Measurements from ENCODE around the gene BRMS1. TPM values are rescaled to one million over a fixed set of nuclear protein-coding genes. Genes with fewer than 3 reads are reported as not detected.

Gene BRMS1
- total and polyA plus RNA-seq, 4 experiments from 2014 or later, result 49.8 to 78.7 (median 60.5) TPM

DNA sequence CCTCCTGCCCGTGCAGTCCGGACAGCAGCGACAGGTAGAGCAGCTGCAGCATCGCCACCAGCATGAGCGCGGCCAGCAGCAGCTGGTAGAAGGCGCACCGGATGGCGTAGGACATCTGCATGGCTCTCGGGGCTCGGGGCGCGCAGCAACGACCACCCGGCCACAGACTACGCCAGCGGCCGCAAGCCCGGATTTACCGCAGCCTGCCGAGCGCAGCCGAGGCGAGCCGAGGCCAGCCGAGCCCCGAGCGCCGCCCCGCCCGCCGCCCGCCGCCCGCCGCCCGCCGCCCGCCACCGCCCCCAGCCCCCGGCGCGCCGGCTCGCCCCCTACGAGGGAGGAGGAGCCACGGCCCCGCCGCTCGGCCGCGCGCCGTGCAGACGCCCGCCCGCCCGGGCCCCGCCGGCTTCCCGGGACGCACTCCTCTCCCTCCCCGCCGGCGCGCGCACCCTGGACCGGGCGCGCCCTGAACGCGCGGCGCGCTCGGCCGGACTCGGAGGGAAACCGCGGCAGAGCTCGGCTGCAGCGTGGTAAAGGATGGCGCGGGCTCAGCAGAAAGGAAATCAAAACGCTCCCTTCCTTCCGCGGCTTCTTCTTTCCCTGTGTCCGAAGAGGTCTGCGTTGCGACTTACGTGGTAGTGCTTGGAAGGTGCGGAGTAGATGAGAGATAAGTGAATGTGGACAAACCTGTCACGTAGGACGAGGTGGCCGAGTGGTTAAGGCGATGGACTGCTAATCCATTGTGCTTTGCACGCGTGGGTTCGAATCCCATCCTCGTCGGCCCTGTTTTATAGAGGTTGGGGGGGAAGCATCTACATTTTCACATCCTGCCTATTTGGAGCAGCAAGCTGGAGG, 2.7 kb upstream of the BRMS1 start, which contains the start of gene B4GAT1:
TSS of gene B4GAT1 (minus strand) at position 205 of the 852 bp plus-strand sequence. CDS start at position 121, 84 bp downstream.
- H3K4me3 ChIP-seq (ENCODE audit: low read length in 2 of 2), result peak within 1 kb of the TSS; percentile 61 to 82
- H3K36me3 Mint-ChIP-seq, result peaks cover 8 to 24% of the 10 kb centered on the region in 2 donors
- no peaks in the 10 kb centered on the region for H3K27me3 ChIP-seq (ENCODE audit: insufficient read depth, low read length)
- peaks cover 0 to 9% (median 0%) of the 10 kb centered on the region in 8 donors for H3K9me3 Mint-ChIP-seq
- H3K4me1 Mint-ChIP-seq, result peaks cover 31 to 58% (median 39%) of the 10 kb centered on the region in 4 donors
- peaks cover 1 to 4% of the 10 kb centered on the region in 2 donors for H3K27me3 Mint-ChIP-seq
- peak within 1 kb of the TSS; percentile 92 to 99 (median 95) for H3K4me3 Mint-ChIP-seq
- no peaks in the 10 kb centered on the region for H3K9me3 ChIP-seq (ENCODE audit: control insufficient read depth in 1 of 2, low read length in 2 of 2)
- ChIA-PET POLR2A (ENCODE audit: partially characterized antibody) (interaction anchor here (0.6 to 3.3 kb wide), 9 partner anchors 10 to 270 kb away, joined by 3 to 31 read pairs (median 5); partner anchors contain the start of genes MRPL11, SLC29A2 and YIF1A), CTCF (ENCODE audit: partially characterized antibody) (interaction anchor here (1.0 to 5.5 kb wide), 4 partner anchors 23 to 91 kb away, joined by 3 to 47 read pairs (median 3); partner anchors contain the start of genes MRPL11 and SLC29A2)
- peak; percentile 82 to 90 (median 84) for DNase-seq
- no peaks in the 10 kb centered on the region for H3K36me3 ChIP-seq (ENCODE audit: insufficient read depth, low read length)
- peak within 1 kb of the TSS; percentile 95 to 99 (median 98) for H3K27ac Mint-ChIP-seq
- H3K4me1 ChIP-seq (ENCODE audit: insufficient read depth, low read length), result peaks cover 45% of the 10 kb centered on the region
- intact Hi-C loops (cut with micrococcal nuclease), result loop anchor here (1.0 to 5.0 kb wide), 2 partner anchors 24 to 40 kb away; partner anchors contain the start of gene SLC29A2
- H3K27ac ChIP-seq (ENCODE audit: low read depth, low read length), result peak within 1 kb of the TSS; percentile 79

DNA sequence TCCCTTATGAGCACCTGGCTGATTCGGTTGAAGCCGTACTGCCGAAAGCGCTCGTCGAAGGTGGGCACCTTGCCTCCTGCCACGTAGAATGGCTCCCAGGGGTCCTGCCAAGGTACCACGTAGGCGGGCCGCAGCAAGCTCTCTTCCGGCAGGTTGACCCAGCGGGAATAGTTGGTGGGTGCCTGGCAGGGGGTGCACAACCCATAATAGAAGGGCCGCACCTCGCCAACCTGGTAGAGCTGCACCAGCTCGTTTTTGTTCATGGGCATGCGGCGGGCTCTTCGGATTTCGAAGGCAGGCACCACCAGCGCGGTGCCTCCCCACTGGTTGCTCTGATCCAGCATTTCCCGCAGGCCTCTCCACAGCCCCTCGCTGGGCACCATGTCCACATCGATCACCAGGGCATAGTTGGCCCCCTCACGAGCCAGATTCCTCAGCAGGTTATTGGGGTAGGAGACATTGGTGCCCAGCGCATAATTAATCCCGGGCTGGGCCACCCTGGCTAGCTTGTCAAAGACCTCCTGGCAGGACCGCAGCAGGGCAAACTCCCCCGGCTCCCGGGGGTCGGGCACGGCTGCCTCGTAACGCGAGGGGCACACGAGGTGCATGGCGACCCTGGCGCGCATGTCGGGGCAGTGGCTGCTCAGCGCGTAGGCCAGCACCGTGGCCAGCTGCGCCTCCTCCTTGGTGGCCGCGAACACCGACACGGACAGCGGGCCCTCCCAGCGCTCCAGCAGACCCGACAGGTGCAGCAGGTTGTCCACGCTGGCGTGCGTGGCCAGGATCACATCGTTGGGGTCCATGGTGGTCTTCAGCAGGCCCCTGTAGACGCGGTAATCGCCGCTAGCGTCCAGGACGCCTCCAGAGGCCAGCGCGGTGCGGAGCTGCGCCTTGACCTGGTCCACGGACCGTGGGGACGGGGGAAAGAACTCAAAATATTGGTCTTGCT, 1.8 kb upstream of the BRMS1 start:
- DNase-seq, result no peak
- Mint-ChIP-seq H3K27me3 (peaks cover 1 to 4% of the 10 kb centered on the region in 2 donors), H3K4me3 (peak overlapping the region; percentile 65 to 99 (median 94)), H3K9me3 (peaks cover 0 to 9% (median 0%) of the 10 kb centered on the region in 8 donors), H3K4me1 (peaks cover 31 to 58% (median 38%) of the 10 kb centered on the region in 4 donors), H3K27ac (peak overlapping the region; percentile 95 to 99 (median 98)), H3K36me3 (peaks cover 14 to 30% of the 10 kb centered on the region in 2 donors)
- H3K9me3 ChIP-seq (ENCODE audit: control insufficient read depth in 1 of 2, low read length in 2 of 2), result no peaks in the 10 kb centered on the region
- H3K4me3 ChIP-seq (ENCODE audit: low read length in 2 of 2), result peak overlapping the region; percentile 61 to 82
- intact Hi-C loops (cut with micrococcal nuclease), result loop anchor here (5.0 kb wide), 1 partner anchor 41 kb away; no protein-coding TSS in a partner anchor
- H3K4me1 ChIP-seq (ENCODE audit: insufficient read depth, low read length), result peaks cover 45% of the 10 kb centered on the region
- ChIA-PET POLR2A (ENCODE audit: partially characterized antibody) (interaction anchor here (0.6 to 3.3 kb wide), 7 partner anchors 14 to 271 kb away, joined by 3 to 31 read pairs (median 5); partner anchors contain the start of genes SLC29A2 and YIF1A), CTCF (ENCODE audit: partially characterized antibody) (interaction anchor here (1.0 to 5.5 kb wide), 3 partner anchors 34 to 92 kb away, joined by 3 to 47 read pairs (median 3); partner anchors contain the start of gene MRPL11)
- no peaks in the 10 kb centered on the region for H3K27me3 ChIP-seq (ENCODE audit: insufficient read depth, low read length)
- peak overlapping the region; percentile 79 for H3K27ac ChIP-seq (ENCODE audit: low read depth, low read length)
- peaks cover 2% of the 10 kb centered on the region for H3K36me3 ChIP-seq (ENCODE audit: insufficient read depth, low read length)

GRCh38 chr11:66345316-66345649, 379 bp upstream of the BRMS1 start:
- CTCF ChIA-PET (ENCODE audit: partially characterized antibody), result interaction anchor here (0.6 to 5.5 kb wide), 7 partner anchors 18 to 576 kb away, joined by 3 to 47 read pairs (median 7); partner anchors contain the start of gene SLC29A2
- Mint-ChIP-seq H3K27ac (peak overlapping the region; percentile 95 to 99 (median 98)), H3K27me3 (peaks cover 1 to 4% of the 10 kb centered on the region in 2 donors), H3K4me1 (peaks cover 31 to 62% (median 41%) of the 10 kb centered on the region in 4 donors), H3K9me3 (peaks cover 0 to 11% (median 0%) of the 10 kb centered on the region in 8 donors), H3K36me3 (peaks cover 20 to 41% of the 10 kb centered on the region in 2 donors), H3K4me3 (peak overlapping the region; percentile 90 to 99 (median 97))
- Histone ChIP-seq H3K27ac (ENCODE audit: low read depth, low read length) (peak overlapping the region; percentile 84), H3K9me3 (ENCODE audit: control insufficient read depth in 1 of 2, low read length in 2 of 2) (no peaks in the 10 kb centered on the region), H3K27me3 (ENCODE audit: insufficient read depth, low read length) (no peaks in the 10 kb centered on the region), H3K4me3 (ENCODE audit: low read length in 2 of 2) (peak overlapping the region; percentile 79 to 99), H3K4me1 (ENCODE audit: insufficient read depth, low read length) (peaks cover 45% of the 10 kb centered on the region), H3K36me3 (ENCODE audit: insufficient read depth, low read length) (peaks cover 17% of the 10 kb centered on the region)
- POLR2A ChIA-PET (ENCODE audit: partially characterized antibody), result interaction anchor here (0.7 to 2.3 kb wide), 12 partner anchors 10 to 498 kb away, joined by 3 to 37 read pairs (median 4); partner anchors contain the start of genes CCDC85B, RAB1B, RCE1 and RIN1
- intact Hi-C loops (cut with micrococcal nuclease), result loop anchor here (1.0 to 5.0 kb wide), 4 partner anchors 28 to 498 kb away; partner anchors contain the start of gene RCE1
- no peak for DNase-seq

DNA sequence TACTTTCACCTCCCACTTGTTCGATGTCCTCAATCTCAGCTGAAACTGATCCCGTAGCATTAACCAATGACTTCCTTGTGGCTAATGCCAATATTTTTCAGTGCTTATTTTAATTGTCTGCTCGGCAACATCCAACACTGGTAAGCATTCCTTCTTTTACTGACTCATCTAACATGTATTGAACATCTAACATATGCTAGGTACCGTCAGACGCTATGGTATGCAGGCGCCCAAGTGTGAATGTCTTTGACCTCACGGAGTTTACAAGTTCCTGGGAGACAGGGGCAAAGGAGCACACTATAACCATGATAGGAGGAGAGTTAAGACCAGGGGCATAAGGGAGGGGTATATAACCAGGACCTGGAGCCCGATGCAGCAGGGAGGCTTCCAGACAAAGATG, 1.7 kb downstream of the BRMS1 start:
- no peak overlapping the region for H3K4me3 ChIP-seq (ENCODE audit: low read length in 2 of 2)
- peaks cover 31% of the 10 kb centered on the region for H3K36me3 ChIP-seq (ENCODE audit: insufficient read depth, low read length)
- peaks cover 1 to 4% of the 10 kb centered on the region in 2 donors for H3K27me3 Mint-ChIP-seq
- H3K36me3 Mint-ChIP-seq, result peaks cover 29 to 54% of the 10 kb centered on the region in 2 donors
- no peak for DNase-seq
- H3K27ac ChIP-seq (ENCODE audit: low read depth, low read length), result no peak overlapping the region
- H3K9me3 Mint-ChIP-seq, result peaks cover 0 to 9% (median 0%) of the 10 kb centered on the region in 8 donors
- H3K4me1 Mint-ChIP-seq, result peaks cover 24 to 58% (median 34%) of the 10 kb centered on the region in 4 donors
- no peaks in the 10 kb centered on the region for H3K9me3 ChIP-seq (ENCODE audit: control insufficient read depth in 1 of 2, low read length in 2 of 2)
- H3K27ac Mint-ChIP-seq, result peak overlapping the region in 6 of 7 donors; percentile 69 to 99 (median 90)
- peak overlapping the region; percentile 64 to 99 (median 97) for H3K4me3 Mint-ChIP-seq
- no peaks in the 10 kb centered on the region for H3K27me3 ChIP-seq (ENCODE audit: insufficient read depth, low read length)
- ChIA-PET POLR2A (ENCODE audit: partially characterized antibody) (no interaction called here), CTCF (ENCODE audit: partially characterized antibody) (interaction anchor here (2.1 to 5.5 kb wide), 3 partner anchors 31 to 46 kb away, joined by 10 to 47 read pairs (median 16); no protein-coding TSS in a partner anchor)
- intact Hi-C loops (cut with micrococcal nuclease), result no loop called here
- peaks cover 42% of the 10 kb centered on the region for H3K4me1 ChIP-seq (ENCODE audit: insufficient read depth, low read length)

DNA sequence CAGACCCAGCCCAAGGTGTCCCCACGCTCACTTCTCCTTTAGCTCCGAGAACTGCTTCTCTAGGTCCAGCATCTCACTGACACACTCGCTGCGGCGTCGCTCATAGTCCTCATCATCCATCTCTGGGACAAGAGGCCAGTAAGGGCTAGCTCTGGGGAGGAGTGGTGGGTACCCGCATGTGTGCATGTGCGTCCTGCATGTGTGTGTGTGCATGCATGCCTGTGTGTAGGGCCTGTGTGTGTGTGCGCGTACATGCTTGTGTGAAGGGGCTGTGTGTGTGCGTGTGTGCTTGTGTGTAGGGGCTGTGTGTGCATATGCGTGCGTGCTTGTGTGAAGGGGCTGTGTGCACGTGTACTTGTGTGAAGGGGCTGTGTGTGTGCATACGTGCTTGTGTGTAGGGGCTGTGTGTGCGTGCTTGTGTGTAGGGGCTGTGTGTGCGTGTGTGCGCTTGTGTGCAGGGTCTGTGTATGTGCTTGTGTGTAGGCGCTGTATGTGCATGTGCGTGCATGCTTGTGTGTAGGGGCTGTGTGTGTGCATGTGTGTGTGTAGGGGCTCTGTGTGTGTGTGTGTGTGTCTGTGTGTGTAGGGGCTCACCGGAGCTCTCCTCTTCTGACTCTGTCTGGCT, 3.3 kb downstream of the BRMS1 start:
- Histone ChIP-seq H3K27ac (ENCODE audit: low read depth, low read length) (no peak overlapping the region), H3K4me1 (ENCODE audit: insufficient read depth, low read length) (peaks cover 40% of the 10 kb centered on the region), H3K27me3 (ENCODE audit: insufficient read depth, low read length) (no peaks in the 10 kb centered on the region), H3K36me3 (ENCODE audit: insufficient read depth, low read length) (peaks cover 36% of the 10 kb centered on the region), H3K9me3 (ENCODE audit: control insufficient read depth in 1 of 2, low read length in 2 of 2) (no peaks in the 10 kb centered on the region), H3K4me3 (ENCODE audit: low read length in 2 of 2) (no peak overlapping the region)
- DNase-seq, result no peak
- Mint-ChIP-seq H3K36me3 (peaks cover 29 to 55% of the 10 kb centered on the region in 2 donors), H3K9me3 (peaks cover 0 to 2% (median 0%) of the 10 kb centered on the region in 8 donors), H3K4me3 (peak overlapping the region in 1 of 8 donors; percentile 58), H3K27ac (peak overlapping the region in 1 of 7 donors; percentile 30), H3K27me3 (no peaks in the 10 kb centered on the region), H3K4me1 (peaks cover 27 to 59% (median 37%) of the 10 kb centered on the region in 4 donors)
- POLR2A ChIA-PET (ENCODE audit: partially characterized antibody), result interaction anchor here (1.7 kb wide), 1 partner anchor 29 kb away, joined by 4 read pairs; no protein-coding TSS in a partner anchor
- intact Hi-C loops (cut with micrococcal nuclease), result no loop called here
- CTCF ChIA-PET (ENCODE audit: partially characterized antibody), result no interaction called here

Data from CD4-positive, alpha-beta memory T cell (primary cell).